GM23338 (cell line): ENCODE results near the gene TRPM2. TPM values are rescaled to one million over a fixed set of nuclear protein-coding genes. Genes with fewer than 3 reads are reported as not detected.

ENCODE experiments used
- ATAC-seq: fragments of 200-7000 bp; cut with Tn5 transposase; 3 replicates; pipeline ENCODE4 v1.9.1; 2020
- DNase-seq: peaks from one replicate; pipeline ENCODE4 v3.0.0-alpha.2; 2015; ENCODE audit warnings: low spot score
- H2AFZ ChIP-seq: fragments of 200-600 bp; sonication (generic); 2 replicates; pipeline ENCODE4 v1.8.0; 2016; ENCODE audit warnings: antibody characterized with exemption, mild to moderate bottlenecking, moderate library complexity
- H3F3A ChIP-seq: fragments of 200-600 bp; sonication (generic); replicated peaks from 2 replicates; pipeline ENCODE4 v1.8.0; 2017; ENCODE audit warnings: antibody characterized with exemption, mixed run types, low read depth
- H3K27ac ChIP-seq: fragments of 200-600 bp; sonication (generic); 2 replicates; pipeline ENCODE4 v1.6.1; 2016; ENCODE audit warnings: low read depth
- H3K27me3 ChIP-seq: fragments of 200-600 bp; sonication (generic); 2 replicates; pipeline ENCODE4 v1.8.0; 2016; ENCODE audit warnings: mild to moderate bottlenecking, mixed run types, moderate library complexity; ENCODE audit not compliant: insufficient read depth
- H3K36me3 ChIP-seq: fragments of 200-600 bp; sonication (generic); 2 replicates; pipeline ENCODE4 v1.8.0; 2016; ENCODE audit warnings: mild to moderate bottlenecking; ENCODE audit not compliant: insufficient read depth
- H3K4me1 ChIP-seq: fragments of 200-600 bp; sonication (generic); 2 replicates; pipeline ENCODE4 v1.8.0; 2016; ENCODE audit warnings: mild to moderate bottlenecking, moderate library complexity; ENCODE audit not compliant: insufficient read depth
- H3K4me2 ChIP-seq: fragments of 200-600 bp; sonication (generic); 2 replicates; pipeline ENCODE4 v1.7.1; 2017; ENCODE audit warnings: mixed run types
- H3K4me3 ChIP-seq: fragments of 200-600 bp; sonication (generic); 2 replicates; pipeline ENCODE4 v1.6.1; 2016; ENCODE audit warnings: mixed run types
- H3K79me2 ChIP-seq: fragments of 200-600 bp; sonication (generic); replicated peaks from 2 replicates; pipeline ENCODE4 v1.8.0; 2017; ENCODE audit warnings: mild to moderate bottlenecking; ENCODE audit not compliant: insufficient read depth
- H3K9me2 ChIP-seq: fragments of 200-600 bp; sonication (generic); 2 replicates; pipeline ENCODE4 v1.8.0; 2017; ENCODE audit not compliant: insufficient read depth
- H4K20me1 ChIP-seq: fragments of 200-600 bp; sonication (generic); replicated peaks from 2 replicates; pipeline ENCODE4 v1.8.0; 2017; ENCODE audit warnings: mild to moderate bottlenecking; ENCODE audit not compliant: insufficient read depth
- H3K27ac Mint-ChIP-seq: 2 replicates; pipeline ENCODE4 v1.8.0; 2020; ENCODE audit warnings: inconsistent platforms, mild to moderate bottlenecking, moderate library complexity, mixed read lengths
- H3K27me3 Mint-ChIP-seq: 3 replicates; pipeline ENCODE4 v1.8.0; 2022; ENCODE audit warnings: low read depth, mild to moderate bottlenecking, moderate library complexity, mixed read lengths, inconsistent platforms; ENCODE audit not compliant: insufficient read depth, poor library complexity
- H3K36me3 Mint-ChIP-seq: 3 replicates; pipeline ENCODE4 v1.8.0; 2021; ENCODE audit warnings: low read depth, mild to moderate bottlenecking, inconsistent platforms, moderate library complexity, mixed read lengths
- H3K4me1 Mint-ChIP-seq: 3 replicates; pipeline ENCODE4 v1.8.0; 2020; ENCODE audit warnings: mild to moderate bottlenecking, inconsistent platforms, mixed read lengths
- H3K4me3 Mint-ChIP-seq: 3 replicates; pipeline ENCODE4 v1.8.0; 2021; ENCODE audit warnings: moderate library complexity, mild to moderate bottlenecking, inconsistent platforms, mixed read lengths
- H3K9me3 Mint-ChIP-seq: 3 replicates; pipeline ENCODE4 v1.8.0; 2020; ENCODE audit warnings: moderate library complexity, mild to moderate bottlenecking, inconsistent platforms, mixed read lengths
- CREB1 ChIP-seq: fragments of 250-450 bp; sonication (Bioruptor Pico); IDR thresholded peaks from 2 replicates; pipeline ENCODE4 v1.5.0; 2020; ENCODE audit warnings: low read depth, mild to moderate bottlenecking, moderate library complexity
- EZH2 ChIP-seq: fragments of 200-600 bp; sonication (generic); IDR thresholded peaks from one replicate; pipeline ENCODE4 v1.8.0; 2017; ENCODE audit warnings: antibody characterized with exemption, mild to moderate bottlenecking, low read depth; ENCODE audit not compliant: unreplicated experiment
- EZH2phosphoT487 ChIP-seq: fragments of 200-600 bp; sonication (generic); IDR thresholded peaks from one replicate; pipeline ENCODE4 v1.8.1; 2018; ENCODE audit warnings: antibody characterized with exemption; ENCODE audit not compliant: unreplicated experiment
- JUNB ChIP-seq: IDR thresholded peaks from one replicate; pipeline ENCODE4 v1.6.1; 2016; ENCODE audit warnings: antibody characterized with exemption; ENCODE audit not compliant: unreplicated experiment
- NANOG ChIP-seq: IDR thresholded peaks from 2 replicates; pipeline ENCODE4 v1.6.1; 2016; ENCODE audit warnings: antibody characterized with exemption, borderline replicate concordance
- POLR2AphosphoS5 ChIP-seq: IDR thresholded peaks from 2 replicates; pipeline ENCODE4 v1.6.1; 2016; ENCODE audit warnings: antibody characterized with exemption, low read depth
- STAT1 ChIP-seq: IDR thresholded peaks from one replicate; pipeline ENCODE4 v1.6.1; 2016; ENCODE audit warnings: antibody characterized with exemption; ENCODE audit not compliant: unreplicated experiment
- ZNF114 ChIP-seq: fragments of 250-450 bp; sonication (Bioruptor Pico); IDR thresholded peaks from 2 replicates; pipeline ENCODE4 v1.5.0; 2020; ENCODE audit warnings: mild to moderate bottlenecking, moderate library complexity
- ZNF331 ChIP-seq: fragments of 250-450 bp; sonication (Bioruptor Pico); IDR thresholded peaks from 2 replicates; pipeline ENCODE4 v1.5.0; 2020; ENCODE audit warnings: low read depth, mild to moderate bottlenecking, moderate library complexity
- polyA plus RNA-seq: library from polyadenylated mRNA; unstranded; fragments of >200 nt; fragmentation: Nextera tagmentation; extraction: Ambion mirVana; gene quantifications from 2 replicates; pipeline ENCODE4 v1.2.1, GENCODE V29; 2016
- total RNA-seq: library from RNA; depleted of rRNA; stranded (reverse); fragments of >200 nt; shearing (Covaris generic); gene quantifications from 2 replicates; pipeline ENCODE4 v1.2.3, GENCODE V29; 2014
- TF ChIP-seq, protein P1 (sequence below), 2 experiments: fragments of 200-600 bp in 1 of 2; sonication (generic) in 1 of 2; conservative IDR thresholded peaks; 2 replicates each; pipeline versions ENCODE4 v1.5.1 to v1.6.1; 2016 to 2017; ENCODE audit warnings: antibody characterized with exemption in 2 of 2, low read depth in 2 of 2, mild to moderate bottlenecking in 2 of 2, moderate library complexity in 1 of 2
- TF ChIP-seq, protein P2 (sequence below): IDR thresholded peaks from one replicate; pipeline ENCODE4 v1.6.1; 2018; ENCODE audit warnings: antibody characterized with exemption; ENCODE audit not compliant: unreplicated experiment
- TF ChIP-seq, protein P3 (sequence below): IDR thresholded peaks from 2 replicates; pipeline ENCODE4 v1.6.1; 2016; ENCODE audit warnings: antibody characterized with exemption
- TF ChIP-seq, protein P4 (sequence below): fragments of 250-450 bp; sonication (Bioruptor Pico); IDR thresholded peaks from 2 replicates; pipeline ENCODE4 v1.5.0; 2020; ENCODE audit warnings: mild to moderate bottlenecking, moderate library complexity

Gene TRPM2
- total and polyA plus RNA-seq, 2 experiments from 2014 or later, result 0.53 to 0.83 TPM

DNA sequence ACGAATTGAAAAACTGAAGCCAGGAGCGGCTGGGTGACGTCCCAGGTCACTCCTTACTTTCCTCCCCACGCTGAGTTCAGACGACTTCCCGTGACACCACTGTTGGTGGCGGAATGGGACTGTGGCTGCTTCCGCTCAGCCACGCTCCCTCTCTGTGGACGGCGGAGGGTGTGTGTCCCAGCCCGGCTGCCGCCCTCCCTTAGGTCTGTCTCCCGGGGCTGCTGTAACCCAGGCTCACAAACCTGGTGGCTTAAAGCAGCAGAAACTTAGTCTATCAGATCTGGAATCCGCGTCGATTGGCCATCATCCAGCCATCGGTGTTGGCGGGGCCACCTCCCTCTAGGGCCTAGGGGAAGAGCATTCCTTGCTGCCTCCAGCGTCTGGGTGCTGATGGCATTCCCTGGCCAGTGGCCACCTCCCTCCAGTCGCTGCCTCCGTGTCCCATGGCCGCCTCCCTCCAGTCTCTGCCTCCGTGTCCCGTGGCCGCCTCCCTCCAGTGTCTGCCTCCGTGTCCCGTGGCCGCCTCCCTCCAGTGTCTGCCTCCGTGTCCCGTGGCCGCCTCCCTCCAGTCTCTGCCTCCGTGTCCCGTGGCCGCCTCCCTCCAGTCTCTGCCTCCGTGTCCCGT lies 17.5 kb downstream of the TRPM2 start:
- H3K27ac Mint-ChIP-seq, result no peak overlapping the region
- H3K36me3 Mint-ChIP-seq, result peaks cover 4% of the 10 kb centered on the region; the same call in 1 of the 3 replicates
- no peak overlapping the region for H3K4me3 ChIP-seq
- H3K4me2 ChIP-seq, result no peak overlapping the region
- no peaks in the 10 kb centered on the region for H3K36me3 ChIP-seq
- H3K79me2 ChIP-seq, result no peaks in the 10 kb centered on the region
- peaks cover 15% of the 10 kb centered on the region for H3K27me3 Mint-ChIP-seq
- H3K9me3 Mint-ChIP-seq, result peaks cover 32% of the 10 kb centered on the region
- H3K9me2 ChIP-seq, result no peaks in the 10 kb centered on the region
- no peaks in the 10 kb centered on the region; the same call in 2 of the 3 replicates for H3K4me1 Mint-ChIP-seq
- ATAC-seq, result no peak
- H3K4me3 Mint-ChIP-seq, result no peak overlapping the region
- no peaks in the 10 kb centered on the region for H3K4me1 ChIP-seq
- no peaks in the 10 kb centered on the region for H3F3A ChIP-seq
- H3K27me3 ChIP-seq, result peaks cover 3% of the 10 kb centered on the region; the same call in 1 of the 2 replicates
- TF ChIP-seq, protein P1, sequence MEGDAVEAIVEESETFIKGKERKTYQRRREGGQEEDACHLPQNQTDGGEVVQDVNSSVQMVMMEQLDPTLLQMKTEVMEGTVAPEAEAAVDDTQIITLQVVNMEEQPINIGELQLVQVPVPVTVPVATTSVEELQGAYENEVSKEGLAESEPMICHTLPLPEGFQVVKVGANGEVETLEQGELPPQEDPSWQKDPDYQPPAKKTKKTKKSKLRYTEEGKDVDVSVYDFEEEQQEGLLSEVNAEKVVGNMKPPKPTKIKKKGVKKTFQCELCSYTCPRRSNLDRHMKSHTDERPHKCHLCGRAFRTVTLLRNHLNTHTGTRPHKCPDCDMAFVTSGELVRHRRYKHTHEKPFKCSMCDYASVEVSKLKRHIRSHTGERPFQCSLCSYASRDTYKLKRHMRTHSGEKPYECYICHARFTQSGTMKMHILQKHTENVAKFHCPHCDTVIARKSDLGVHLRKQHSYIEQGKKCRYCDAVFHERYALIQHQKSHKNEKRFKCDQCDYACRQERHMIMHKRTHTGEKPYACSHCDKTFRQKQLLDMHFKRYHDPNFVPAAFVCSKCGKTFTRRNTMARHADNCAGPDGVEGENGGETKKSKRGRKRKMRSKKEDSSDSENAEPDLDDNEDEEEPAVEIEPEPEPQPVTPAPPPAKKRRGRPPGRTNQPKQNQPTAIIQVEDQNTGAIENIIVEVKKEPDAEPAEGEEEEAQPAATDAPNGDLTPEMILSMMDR (conservative IDR thresholded peaks at IDR 0.05; ENCODE audit: low read depth in 2 of 2), result no peak
- TF ChIP-seq, protein P2, sequence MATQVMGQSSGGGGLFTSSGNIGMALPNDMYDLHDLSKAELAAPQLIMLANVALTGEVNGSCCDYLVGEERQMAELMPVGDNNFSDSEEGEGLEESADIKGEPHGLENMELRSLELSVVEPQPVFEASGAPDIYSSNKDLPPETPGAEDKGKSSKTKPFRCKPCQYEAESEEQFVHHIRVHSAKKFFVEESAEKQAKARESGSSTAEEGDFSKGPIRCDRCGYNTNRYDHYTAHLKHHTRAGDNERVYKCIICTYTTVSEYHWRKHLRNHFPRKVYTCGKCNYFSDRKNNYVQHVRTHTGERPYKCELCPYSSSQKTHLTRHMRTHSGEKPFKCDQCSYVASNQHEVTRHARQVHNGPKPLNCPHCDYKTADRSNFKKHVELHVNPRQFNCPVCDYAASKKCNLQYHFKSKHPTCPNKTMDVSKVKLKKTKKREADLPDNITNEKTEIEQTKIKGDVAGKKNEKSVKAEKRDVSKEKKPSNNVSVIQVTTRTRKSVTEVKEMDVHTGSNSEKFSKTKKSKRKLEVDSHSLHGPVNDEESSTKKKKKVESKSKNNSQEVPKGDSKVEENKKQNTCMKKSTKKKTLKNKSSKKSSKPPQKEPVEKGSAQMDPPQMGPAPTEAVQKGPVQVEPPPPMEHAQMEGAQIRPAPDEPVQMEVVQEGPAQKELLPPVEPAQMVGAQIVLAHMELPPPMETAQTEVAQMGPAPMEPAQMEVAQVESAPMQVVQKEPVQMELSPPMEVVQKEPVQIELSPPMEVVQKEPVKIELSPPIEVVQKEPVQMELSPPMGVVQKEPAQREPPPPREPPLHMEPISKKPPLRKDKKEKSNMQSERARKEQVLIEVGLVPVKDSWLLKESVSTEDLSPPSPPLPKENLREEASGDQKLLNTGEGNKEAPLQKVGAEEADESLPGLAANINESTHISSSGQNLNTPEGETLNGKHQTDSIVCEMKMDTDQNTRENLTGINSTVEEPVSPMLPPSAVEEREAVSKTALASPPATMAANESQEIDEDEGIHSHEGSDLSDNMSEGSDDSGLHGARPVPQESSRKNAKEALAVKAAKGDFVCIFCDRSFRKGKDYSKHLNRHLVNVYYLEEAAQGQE, result no peak
- TF ChIP-seq EZH2phosphoT487, result no peak
- TF ChIP-seq POLR2AphosphoS5, result no peak
- TF ChIP-seq EZH2, result no peak
- no peak for TF ChIP-seq JUNB
- TF ChIP-seq, protein P3, sequence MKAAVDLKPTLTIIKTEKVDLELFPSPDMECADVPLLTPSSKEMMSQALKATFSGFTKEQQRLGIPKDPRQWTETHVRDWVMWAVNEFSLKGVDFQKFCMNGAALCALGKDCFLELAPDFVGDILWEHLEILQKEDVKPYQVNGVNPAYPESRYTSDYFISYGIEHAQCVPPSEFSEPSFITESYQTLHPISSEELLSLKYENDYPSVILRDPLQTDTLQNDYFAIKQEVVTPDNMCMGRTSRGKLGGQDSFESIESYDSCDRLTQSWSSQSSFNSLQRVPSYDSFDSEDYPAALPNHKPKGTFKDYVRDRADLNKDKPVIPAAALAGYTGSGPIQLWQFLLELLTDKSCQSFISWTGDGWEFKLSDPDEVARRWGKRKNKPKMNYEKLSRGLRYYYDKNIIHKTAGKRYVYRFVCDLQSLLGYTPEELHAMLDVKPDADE, result no peak
- TF ChIP-seq, protein P4, sequence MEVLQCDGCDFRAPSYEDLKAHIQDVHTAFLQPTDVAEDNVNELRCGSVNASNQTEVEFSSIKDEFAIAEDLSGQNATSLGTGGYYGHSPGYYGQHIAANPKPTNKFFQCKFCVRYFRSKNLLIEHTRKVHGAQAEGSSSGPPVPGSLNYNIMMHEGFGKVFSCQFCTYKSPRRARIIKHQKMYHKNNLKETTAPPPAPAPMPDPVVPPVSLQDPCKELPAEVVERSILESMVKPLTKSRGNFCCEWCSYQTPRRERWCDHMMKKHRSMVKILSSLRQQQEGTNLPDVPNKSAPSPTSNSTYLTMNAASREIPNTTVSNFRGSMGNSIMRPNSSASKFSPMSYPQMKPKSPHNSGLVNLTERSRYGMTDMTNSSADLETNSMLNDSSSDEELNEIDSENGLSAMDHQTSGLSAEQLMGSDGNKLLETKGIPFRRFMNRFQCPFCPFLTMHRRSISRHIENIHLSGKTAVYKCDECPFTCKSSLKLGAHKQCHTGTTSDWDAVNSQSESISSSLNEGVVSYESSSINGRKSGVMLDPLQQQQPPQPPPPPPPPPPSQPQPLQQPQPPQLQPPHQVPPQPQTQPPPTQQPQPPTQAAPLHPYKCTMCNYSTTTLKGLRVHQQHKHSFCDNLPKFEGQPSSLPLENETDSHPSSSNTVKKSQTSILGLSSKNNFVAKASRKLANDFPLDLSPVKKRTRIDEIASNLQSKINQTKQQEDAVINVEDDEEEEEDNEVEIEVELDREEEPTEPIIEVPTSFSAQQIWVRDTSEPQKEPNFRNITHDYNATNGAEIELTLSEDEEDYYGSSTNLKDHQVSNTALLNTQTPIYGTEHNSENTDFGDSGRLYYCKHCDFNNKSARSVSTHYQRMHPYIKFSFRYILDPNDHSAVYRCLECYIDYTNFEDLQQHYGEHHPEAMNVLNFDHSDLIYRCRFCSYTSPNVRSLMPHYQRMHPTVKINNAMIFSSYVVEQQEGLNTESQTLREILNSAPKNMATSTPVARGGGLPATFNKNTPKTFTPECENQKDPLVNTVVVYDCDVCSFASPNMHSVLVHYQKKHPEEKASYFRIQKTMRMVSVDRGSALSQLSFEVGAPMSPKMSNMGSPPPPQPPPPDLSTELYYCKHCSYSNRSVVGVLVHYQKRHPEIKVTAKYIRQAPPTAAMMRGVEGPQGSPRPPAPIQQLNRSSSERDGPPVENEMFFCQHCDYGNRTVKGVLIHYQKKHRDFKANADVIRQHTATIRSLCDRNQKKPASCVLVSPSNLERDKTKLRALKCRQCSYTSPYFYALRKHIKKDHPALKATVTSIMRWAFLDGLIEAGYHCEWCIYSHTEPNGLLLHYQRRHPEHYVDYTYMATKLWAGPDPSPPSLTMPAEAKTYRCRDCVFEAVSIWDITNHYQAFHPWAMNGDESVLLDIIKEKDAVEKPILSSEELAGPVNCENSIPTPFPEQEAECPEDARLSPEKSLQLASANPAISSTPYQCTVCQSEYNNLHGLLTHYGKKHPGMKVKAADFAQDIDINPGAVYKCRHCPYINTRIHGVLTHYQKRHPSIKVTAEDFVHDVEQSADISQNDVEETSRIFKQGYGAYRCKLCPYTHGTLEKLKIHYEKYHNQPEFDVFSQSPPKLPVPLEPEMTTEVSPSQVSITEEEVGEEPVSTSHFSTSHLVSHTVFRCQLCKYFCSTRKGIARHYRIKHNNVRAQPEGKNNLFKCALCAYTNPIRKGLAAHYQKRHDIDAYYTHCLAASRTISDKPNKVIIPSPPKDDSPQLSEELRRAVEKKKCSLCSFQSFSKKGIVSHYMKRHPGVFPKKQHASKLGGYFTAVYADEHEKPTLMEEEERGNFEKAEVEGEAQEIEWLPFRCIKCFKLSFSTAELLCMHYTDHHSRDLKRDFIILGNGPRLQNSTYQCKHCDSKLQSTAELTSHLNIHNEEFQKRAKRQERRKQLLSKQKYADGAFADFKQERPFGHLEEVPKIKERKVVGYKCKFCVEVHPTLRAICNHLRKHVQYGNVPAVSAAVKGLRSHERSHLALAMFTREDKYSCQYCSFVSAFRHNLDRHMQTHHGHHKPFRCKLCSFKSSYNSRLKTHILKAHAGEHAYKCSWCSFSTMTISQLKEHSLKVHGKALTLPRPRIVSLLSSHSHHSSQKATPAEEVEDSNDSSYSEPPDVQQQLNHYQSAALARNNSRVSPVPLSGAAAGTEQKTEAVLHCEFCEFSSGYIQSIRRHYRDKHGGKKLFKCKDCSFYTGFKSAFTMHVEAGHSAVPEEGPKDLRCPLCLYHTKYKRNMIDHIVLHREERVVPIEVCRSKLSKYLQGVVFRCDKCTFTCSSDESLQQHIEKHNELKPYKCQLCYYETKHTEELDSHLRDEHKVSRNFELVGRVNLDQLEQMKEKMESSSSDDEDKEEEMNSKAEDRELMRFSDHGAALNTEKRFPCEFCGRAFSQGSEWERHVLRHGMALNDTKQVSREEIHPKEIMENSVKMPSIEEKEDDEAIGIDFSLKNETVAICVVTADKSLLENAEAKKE (CRISPR knock-in tag), result no peak
- TF ChIP-seq ZNF114 (CRISPR knock-in tag), result no peak
- no peak for TF ChIP-seq NANOG
- no peak for TF ChIP-seq STAT1
- TF ChIP-seq CREB1 (CRISPR knock-in tag), result no peak
- TF ChIP-seq ZNF331, result no peak
- H4K20me1 ChIP-seq, result no peaks in the 10 kb centered on the region
- no peak overlapping the region for H2AFZ ChIP-seq
- no peak for DNase-seq
- H3K27ac ChIP-seq, result no peak overlapping the region
